GM12878 (cell line): ENCODE measurements around the gene CFAP52. TPM values are rescaled to one million over a fixed set of nuclear protein-coding genes. Genes with fewer than 3 reads are reported as not detected.

ENCODE experiments used
- ATAC-seq: fragments of 200-7000 bp; cut with Tn5 transposase; 3 replicates; pipeline ENCODE4 v1.9.1; 2020; ENCODE audit warnings: mild to moderate bottlenecking, moderate library complexity
- BruUV-seq: library from RNA; stranded (reverse); fragments of 400-500 nt; replicated peaks from 2 replicates; lab custom pipeline; 2021; lab: Mats Ljungman, UMichigan
- CTCF ChIA-PET: fragments of 300-600 bp; sonication (Branson Sonifier 250); formaldehyde crosslinking; extraction: SDS; loops from one replicate; lab custom pipeline; 2021; ENCODE audit warnings: inconsistent platforms; lab: Yijun Ruan, JAX
- POLR2A ChIA-PET: fragments of 350-600 bp; formaldehyde crosslinking; extraction: SDS; loops from one replicate; lab custom pipeline; 2021; ENCODE audit warnings: inconsistent platforms; lab: Charles Lee
- RAD21 ChIA-PET: fragments of 300-600 bp; sonication (Branson Sonifier 250); formaldehyde crosslinking; loops from one replicate; lab custom pipeline; 2023; ENCODE audit warnings: antibody characterized with exemption; ENCODE audit not compliant: unreplicated experiment; lab: Charles Lee
- SMC1A ChIA-PET: fragments of 300-600 bp; sonication (Branson Sonifier 250); formaldehyde crosslinking; loops from one replicate; lab custom pipeline; 2023; ENCODE audit not compliant: unreplicated experiment, uncharacterized antibody; lab: Charles Lee
- DNase-seq: peaks from one replicate; pipeline ENCODE4 v3.0.0-alpha.2; 2011; ENCODE audit warnings: low read depth, low spot score
- FAIRE-seq: peaks from 3 replicates; lab custom pipeline; 2011; peaks lifted over from hg19 to GRCh38; lab: Jason Lieb, UNC
- H2AFZ ChIP-seq: 2 replicates; pipeline ENCODE4 v1.6.0; 2011; ENCODE audit warnings: low read depth, low read length, control low read depth; ENCODE audit not compliant: control insufficient read depth
- H3K27ac ChIP-seq: 2 replicates; pipeline ENCODE4 v1.5.1; 2011; ENCODE audit warnings: control low read depth; ENCODE audit not compliant: control insufficient read depth, insufficient read depth
- H3K27me3 ChIP-seq, 2 experiments: replicated peaks in 1 of 2; 2 replicates each; pipeline versions ENCODE4 v1.6.0 to v1.6.1; 2011; ENCODE audit warnings: low read length in 1 of 2; ENCODE audit not compliant: control insufficient read depth in 2 of 2, insufficient read depth in 2 of 2
- H3K36me3 ChIP-seq, 2 experiments: 2 replicates each; pipeline ENCODE4 v1.5.1; 2011; ENCODE audit warnings: low read length in 1 of 2; ENCODE audit not compliant: control insufficient read depth in 2 of 2, insufficient read depth in 2 of 2
- H3K4me1 ChIP-seq: 2 replicates; pipeline ENCODE4 v1.6.1; 2011; ENCODE audit warnings: mild to moderate bottlenecking, low read length, moderate library complexity, mixed read lengths; ENCODE audit not compliant: control insufficient read depth, insufficient read depth
- H3K4me2 ChIP-seq: 2 replicates; pipeline ENCODE4 v1.6.0; 2011; ENCODE audit warnings: control low read depth; ENCODE audit not compliant: control insufficient read depth, insufficient read depth
- H3K4me3 ChIP-seq: fragments of 200-600 bp; sonication (generic); 2 replicates; pipeline ENCODE4 v1.5.1; 2016
- H3K79me2 ChIP-seq: 2 replicates; pipeline ENCODE4 v1.6.0; 2011; ENCODE audit warnings: low read length; ENCODE audit not compliant: control insufficient read depth, insufficient read depth
- H3K9ac ChIP-seq: 2 replicates; pipeline ENCODE4 v1.8.0; 2011; ENCODE audit warnings: low read length, control low read depth, mixed read lengths; ENCODE audit not compliant: control insufficient read depth, insufficient read depth
- H3K9me3 ChIP-seq: replicated peaks from 3 replicates; pipeline ENCODE4 v1.5.1; 2011; ENCODE audit warnings: mild to moderate bottlenecking, low read length; ENCODE audit not compliant: control insufficient read depth, insufficient read depth
- H4K20me1 ChIP-seq: 2 replicates; pipeline ENCODE4 v1.6.0; 2011; ENCODE audit not compliant: control insufficient read depth, insufficient read depth
- CBX3 ChIP-seq: fragments of 200-600 bp; sonication (generic); IDR thresholded peaks from 2 replicates; pipeline ENCODE4 v1.6.1; 2016; ENCODE audit warnings: low read depth, borderline replicate concordance
- CHD4 ChIP-seq: fragments of 200-600 bp; sonication (generic); IDR thresholded peaks from 2 replicates; pipeline ENCODE4 v1.6.1; 2016; ENCODE audit warnings: mild to moderate bottlenecking
- EP300 ChIP-seq, 2 experiments: fragments of 150-350 bp in 1 of 2; IDR thresholded peaks; 2 replicates each; pipeline ENCODE4 v1.6.1; 2011 to 2012; ENCODE audit warnings: low read depth in 2 of 2, low read length in 2 of 2, borderline replicate concordance in 1 of 2, improper control_type of control experiment in 1 of 2, inconsistent platforms in 1 of 2; ENCODE audit not compliant: control insufficient read depth in 1 of 2
- MTA3 ChIP-seq: IDR thresholded peaks from 2 replicates; pipeline ENCODE4 v1.6.1; 2012; ENCODE audit warnings: low read length, inconsistent platforms, borderline replicate concordance
- MYB ChIP-seq: fragments of 150-350 bp; IDR thresholded peaks from 2 replicates; pipeline ENCODE4 v1.6.1; 2014; ENCODE audit warnings: mild to moderate bottlenecking, low read depth, low read length, borderline replicate concordance
- NBN ChIP-seq: fragments of 450-650 bp; IDR thresholded peaks from 2 replicates; pipeline ENCODE4 v1.6.1; 2016
- POLR2A ChIP-seq: IDR thresholded peaks from 2 replicates; pipeline ENCODE4 v1.6.1; 2011; ENCODE audit warnings: low read depth, mild to moderate bottlenecking, low read length
- RAD51 ChIP-seq: fragments of 450-650 bp; IDR thresholded peaks from 2 replicates; pipeline ENCODE4 v1.6.1; 2016; ENCODE audit warnings: moderate library complexity, mild to moderate bottlenecking, inconsistent platforms
- SIX5 ChIP-seq: IDR thresholded peaks from 2 replicates; pipeline ENCODE4 v1.6.1; 2011; ENCODE audit warnings: mild to moderate bottlenecking, low read depth, low read length, moderate library complexity; ENCODE audit not compliant: severe bottlenecking
- SREBF2 ChIP-seq: IDR thresholded peaks from 2 replicates; pipeline ENCODE4 v1.6.1; 2012; ENCODE audit warnings: mild to moderate bottlenecking, low read length
- WRNIP1 ChIP-seq: IDR thresholded peaks from 2 replicates; pipeline ENCODE4 v1.6.1; 2011; ENCODE audit warnings: low read depth, low read length, improper control_type of control experiment, borderline replicate concordance
- YY1 ChIP-seq: IDR thresholded peaks from 2 replicates; pipeline ENCODE4 v1.6.1; 2011; ENCODE audit warnings: low read depth, mild to moderate bottlenecking, low read length
- ZZZ3 ChIP-seq: IDR thresholded peaks from 2 replicates; pipeline ENCODE4 v1.6.1; 2011; ENCODE audit warnings: low read depth; ENCODE audit not compliant: control insufficient read depth, insufficient read length
- WGBS: methylation state at CpG from one replicate; pipeline ENCODE4 v1.1.6; 2016; ENCODE audit warnings: low lambda C conversion rate; ENCODE audit not compliant: insufficient replicate concordance, insufficient coverage; ENCODE audit errors: missing lambda C conversion rate; 5-methylcytosine and 5-hydroxymethylcytosine counted together
- in situ Hi-C: fragments of 300-500 bp; cut with MboI; formaldehyde crosslinking; loops from 9 replicates; pipeline ENCODE4 v1.14.3; 2018; ENCODE audit warnings: mixed read lengths
- intact Hi-C: fragments of 100-400 bp; cut with micrococcal nuclease; formaldehyde crosslinking; loops from one replicate; pipeline ENCODE4 v1.14.2; 2022; ENCODE audit not compliant: unreplicated experiment
- polyA plus RNA-seq, 11 experiments: library from polyadenylated mRNA; depleted of rRNA in 4 of 11; unstranded in 6 of 11; stranded (reverse) in 5 of 11; fragments of >200 nt; fragmentation: Nextera tagmentation in 4 of 11; fragmentation: Illumina TruSeq in 1 of 11; extraction: Ambion mirVana in 4 of 11; extraction: Trizol in 1 of 11; gene quantifications; 1 replicate in 1 of 11; 2 replicates in 10 of 11; pipeline versions ENCODE4 v1.2.1 to v1.2.3, GENCODE V29; 2011 to 2016; ENCODE audit warnings: inconsistent platforms in 2 of 11, missing spikeins in 2 of 11, low read depth in 1 of 11
- total RNA-seq, 4 experiments: library from RNA; depleted of rRNA in 3 of 4; stranded (reverse); fragments of >200 nt in 3 of 4; fragmentation: Illumina TruSeq in 1 of 4; extraction: Trizol in 1 of 4; gene quantifications; 2 replicates each; pipeline versions ENCODE4 v1.2.1 to v1.2.3, GENCODE V29; 2013 to 2021
- TF ChIP-seq, protein P1 (sequence below): IDR thresholded peaks from 2 replicates; pipeline ENCODE4 v1.6.1; 2012; ENCODE audit warnings: low read depth, low read length, improper control_type of control experiment
- TF ChIP-seq, protein P2 (sequence below): fragments of 450-650 bp; IDR thresholded peaks from 2 replicates; pipeline ENCODE4 v1.6.1; 2016; ENCODE audit warnings: mild to moderate bottlenecking

CFAP52 gene
- total and polyA plus RNA-seq, 10 of the 15 experiments (the other 5 are each of a cell fraction or from before 2014, with no cell fraction given) = 0.05 to 0.14 TPM; not detected in 8

DNA sequence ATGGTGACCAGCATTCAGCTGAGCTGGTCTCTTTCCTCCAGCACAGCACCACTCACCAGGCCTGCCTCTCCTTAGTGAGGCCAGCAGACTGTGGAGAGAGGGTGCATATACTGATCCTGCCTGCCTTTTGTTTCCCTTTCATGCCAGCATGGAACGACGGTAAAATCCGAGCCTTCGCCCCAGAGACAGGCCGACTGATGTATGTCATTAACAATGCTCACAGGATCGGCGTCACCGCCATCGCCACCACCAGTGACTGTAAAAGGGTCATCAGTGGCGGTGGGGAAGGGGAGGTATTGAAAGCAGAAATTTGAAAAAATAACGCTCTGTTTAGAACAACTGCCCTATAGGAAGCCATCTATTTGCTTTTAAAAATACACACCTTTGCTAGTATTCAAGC, 56.3 kb downstream of the CFAP52 start:
- intact Hi-C loops (no loop called here), in situ Hi-C loops (no loop called here)
- no TSS peak for BruUV-seq
- no peak overlapping the region for H3K27ac ChIP-seq
- SMC1A ChIA-PET = no interaction called here
- CTCF ChIA-PET = no interaction called here
- no peaks in the 10 kb centered on the region for H3K36me3 ChIP-seq
- ATAC-seq = no peak
- no peak overlapping the region for H3K4me2 ChIP-seq
- FAIRE-seq = no peak
- no peak overlapping the region for H3K4me3 ChIP-seq
- TF ChIP-seq SIX5 (no peak), MTA3 (no peak), RAD51 (no peak), POLR2A (no peak)
- TF ChIP-seq, protein P1, sequence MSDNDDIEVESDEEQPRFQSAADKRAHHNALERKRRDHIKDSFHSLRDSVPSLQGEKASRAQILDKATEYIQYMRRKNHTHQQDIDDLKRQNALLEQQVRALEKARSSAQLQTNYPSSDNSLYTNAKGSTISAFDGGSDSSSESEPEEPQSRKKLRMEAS = no peak
- no peaks in the 10 kb centered on the region for H3K9me3 ChIP-seq
- POLR2A ChIA-PET = no interaction called here
- 72% methylated on average over 11 of the region's 11 CpGs for WGBS
- DNase-seq = no peak
- no peaks in the 10 kb centered on the region for H4K20me1 ChIP-seq
- no peaks in the 10 kb centered on the region for H3K79me2 ChIP-seq
- no peaks in the 10 kb centered on the region; a peak in 1 of 4 replicates for H3K27me3 ChIP-seq
- RAD21 ChIA-PET = no interaction called here
- no peak overlapping the region for H3K9ac ChIP-seq
- no peaks in the 10 kb centered on the region for H3K4me1 ChIP-seq
- H2AFZ ChIP-seq = no peak overlapping the region

DNA sequence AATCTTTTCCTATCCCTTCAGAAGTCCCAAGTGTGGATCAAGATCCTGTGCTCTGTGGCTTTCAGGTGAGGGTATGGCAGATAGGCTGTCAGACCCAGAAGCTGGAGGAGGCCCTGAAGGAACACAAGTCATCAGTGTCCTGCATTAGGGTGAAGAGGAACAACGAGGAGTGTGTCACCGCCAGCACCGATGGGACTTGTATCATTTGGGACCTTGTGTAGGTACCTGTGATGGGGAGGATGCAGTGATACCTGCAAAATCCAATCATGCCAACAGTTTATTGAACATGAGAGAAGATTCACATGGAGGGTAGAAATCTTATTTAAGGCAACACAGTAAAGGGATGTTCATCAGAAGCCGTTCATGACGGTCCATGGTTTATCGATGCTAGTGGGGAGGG, 58.9 kb downstream of the CFAP52 start:
- RAD21 ChIA-PET = no interaction called here
- no peaks in the 10 kb centered on the region for H3K9me3 ChIP-seq
- in situ Hi-C loops = no loop called here

More for the DNA sequence above, 58.9 kb downstream of the CFAP52 start:
- SMC1A ChIA-PET = no interaction called here
- FAIRE-seq (no peak), ATAC-seq (no peak), DNase-seq (no peak)
- intact Hi-C loops = no loop called here
- no peak overlapping the region for H3K9ac ChIP-seq
- H2AFZ ChIP-seq = no peak overlapping the region
- H3K4me1 ChIP-seq = no peaks in the 10 kb centered on the region
- no peaks in the 10 kb centered on the region for H3K36me3 ChIP-seq
- H4K20me1 ChIP-seq = no peaks in the 10 kb centered on the region
- no peak overlapping the region for H3K4me3 ChIP-seq
- no peaks in the 10 kb centered on the region; a peak in 1 of 4 replicates for H3K27me3 ChIP-seq
- BruUV-seq = no TSS peak
- H3K27ac ChIP-seq = no peak overlapping the region
- no peak overlapping the region for H3K4me2 ChIP-seq
- POLR2A ChIA-PET = no interaction called here
- no peaks in the 10 kb centered on the region for H3K79me2 ChIP-seq
- TF ChIP-seq, protein P2, sequence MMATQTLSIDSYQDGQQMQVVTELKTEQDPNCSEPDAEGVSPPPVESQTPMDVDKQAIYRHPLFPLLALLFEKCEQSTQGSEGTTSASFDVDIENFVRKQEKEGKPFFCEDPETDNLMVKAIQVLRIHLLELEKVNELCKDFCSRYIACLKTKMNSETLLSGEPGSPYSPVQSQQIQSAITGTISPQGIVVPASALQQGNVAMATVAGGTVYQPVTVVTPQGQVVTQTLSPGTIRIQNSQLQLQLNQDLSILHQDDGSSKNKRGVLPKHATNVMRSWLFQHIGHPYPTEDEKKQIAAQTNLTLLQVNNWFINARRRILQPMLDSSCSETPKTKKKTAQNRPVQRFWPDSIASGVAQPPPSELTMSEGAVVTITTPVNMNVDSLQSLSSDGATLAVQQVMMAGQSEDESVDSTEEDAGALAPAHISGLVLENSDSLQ = no peak
- TF ChIP-seq YY1 = no peak
- no peak for TF ChIP-seq NBN
- no peak for TF ChIP-seq ZZZ3
- no peak for TF ChIP-seq MYB
- TF ChIP-seq CBX3 = no peak
- no peak for TF ChIP-seq SREBF2
- TF ChIP-seq EP300 (IDR thresholded peaks at IDR 0.05; ENCODE audit: borderline replicate concordance in 1 of 2, control insufficient read depth in 1 of 2, low read depth in 2 of 2, low read length in 2 of 2) = no peak
- TF ChIP-seq CHD4 = no peak
- no peak for TF ChIP-seq WRNIP1
- CTCF ChIA-PET = no interaction called here
- 83% methylated on average over 6 of the region's 6 CpGs for WGBS
